RWPE2 (cell line): Measurements from ENCODE around the gene GAS7.

ENCODE experiments used
- ATAC-seq: fragments of 200-7000 bp; cut with Tn5 transposase; 3 replicates; pipeline ENCODE4 v1.9.1; 2021; ENCODE audit warnings: low read depth
- DNase-seq: peaks from one replicate; pipeline ENCODE4 v3.0.0-alpha.2; 2020; ENCODE audit warnings: low spot score
- H3K27ac ChIP-seq: fragments of 450-650 bp; 2 replicates; pipeline ENCODE4 v1.5.1; 2017; ENCODE audit warnings: mild to moderate bottlenecking; ENCODE audit not compliant: poor library complexity, severe bottlenecking
- H3K27me3 ChIP-seq: fragments of 250-450 bp; sonication (Bioruptor Pico); 2 replicates; pipeline ENCODE4 v1.5.1; 2021; ENCODE audit warnings: mild to moderate bottlenecking, moderate library complexity; ENCODE audit not compliant: insufficient read depth, poor library complexity, severe bottlenecking
- H3K36me3 ChIP-seq: fragments of 250-450 bp; sonication (Bioruptor Pico); 2 replicates; pipeline ENCODE4 v1.5.1; 2020; ENCODE audit warnings: low read depth, mild to moderate bottlenecking, moderate library complexity
- H3K4me1 ChIP-seq: fragments of 250-450 bp; sonication (Bioruptor Pico); 2 replicates; pipeline ENCODE4 v1.5.1; 2021; ENCODE audit warnings: mild to moderate bottlenecking, moderate library complexity; ENCODE audit not compliant: insufficient read depth, poor library complexity, severe bottlenecking
- H3K4me3 ChIP-seq: fragments of 250-450 bp; sonication (Bioruptor Pico); 2 replicates; pipeline ENCODE4 v1.5.1; 2021; ENCODE audit warnings: mild to moderate bottlenecking, moderate library complexity; ENCODE audit not compliant: severe bottlenecking
- H3K9me3 ChIP-seq: fragments of 250-450 bp; sonication (Bioruptor Pico); 2 replicates; pipeline ENCODE4 v1.5.1; 2021; ENCODE audit warnings: mild to moderate bottlenecking, moderate library complexity; ENCODE audit not compliant: severe bottlenecking
- CTCF ChIP-seq: fragments of 450-650 bp; IDR thresholded peaks from one replicate; pipeline ENCODE4 v1.5.1; 2017; ENCODE audit warnings: mild to moderate bottlenecking, moderate library complexity; ENCODE audit not compliant: poor library complexity, severe bottlenecking

Gene GAS7

GRCh38 chr17:9977180-9977575 is 221.2 kb downstream of the GAS7 start:
- H3K27ac ChIP-seq: no peak overlapping the region
- no peaks in the 10 kb centered on the region for H3K27me3 ChIP-seq
- TF ChIP-seq CTCF: no peak
- DNase-seq (no peak), ATAC-seq (0 out of 3 replicates have a peak, but pooled peaks have one; percentile 17)
- H3K9me3 ChIP-seq: no peaks in the 10 kb centered on the region
- no peak overlapping the region for H3K4me3 ChIP-seq
- no peaks in the 10 kb centered on the region for H3K4me1 ChIP-seq
- no peaks in the 10 kb centered on the region for H3K36me3 ChIP-seq

GRCh38 chr17:9976283-9977179 is 221.9 kb downstream of the GAS7 start:
- DNase-seq: no peak
- no peak for ATAC-seq
- Histone ChIP-seq H3K27ac (no peak overlapping the region), H3K4me3 (no peak overlapping the region), H3K36me3 (no peaks in the 10 kb centered on the region), H3K4me1 (no peaks in the 10 kb centered on the region), H3K27me3 (no peaks in the 10 kb centered on the region), H3K9me3 (no peaks in the 10 kb centered on the region)
- TF ChIP-seq CTCF: no peak

DNA sequence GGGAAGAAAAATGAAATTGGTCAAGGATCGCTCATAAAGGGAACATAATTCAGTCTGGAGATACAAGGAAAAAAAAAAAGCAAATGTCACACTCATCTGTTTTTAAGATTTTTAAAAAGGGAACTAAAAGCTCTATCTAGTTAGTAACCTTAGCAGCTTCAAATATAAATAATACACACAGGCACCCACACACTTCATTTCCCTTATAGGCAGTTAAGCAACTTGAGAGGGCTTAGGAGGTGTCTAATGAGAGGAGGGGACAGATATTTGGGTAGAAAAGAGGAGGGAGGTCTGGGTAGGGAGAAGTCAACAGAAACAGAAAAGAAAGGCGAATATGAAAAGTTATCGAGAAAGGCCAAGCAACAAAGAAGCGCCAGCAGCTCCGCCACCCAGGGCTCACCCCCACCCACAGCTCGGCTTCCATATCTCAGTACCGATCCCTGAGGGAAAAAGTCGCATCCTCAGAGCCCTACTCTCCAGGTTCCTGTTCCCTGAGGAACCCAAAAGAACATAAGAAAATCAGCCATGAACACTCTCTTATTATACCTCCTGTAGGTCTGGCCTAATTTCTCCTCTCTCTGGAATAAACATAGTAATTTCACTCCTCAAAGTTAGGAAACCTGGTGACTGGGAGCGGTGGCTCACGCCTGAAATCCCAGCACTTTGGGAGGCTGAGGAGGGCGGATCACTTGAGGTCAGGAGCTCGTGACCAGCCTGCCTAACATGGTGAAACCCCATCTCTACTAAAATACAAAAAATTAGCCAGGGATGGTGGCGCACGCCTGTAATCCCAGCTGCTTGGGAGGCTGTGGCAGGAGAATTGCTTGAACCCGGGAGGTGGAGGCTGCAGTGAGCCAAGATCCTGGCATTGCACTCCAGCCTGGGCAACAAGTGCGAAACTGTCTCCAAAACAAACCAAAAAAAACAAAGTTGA is 223.7 kb downstream of the GAS7 start:
- H3K4me1 ChIP-seq: no peaks in the 10 kb centered on the region
- H3K27me3 ChIP-seq: no peaks in the 10 kb centered on the region
- H3K36me3 ChIP-seq: no peaks in the 10 kb centered on the region
- no peak overlapping the region for H3K4me3 ChIP-seq
- no peaks in the 10 kb centered on the region for H3K9me3 ChIP-seq
- ATAC-seq (no peak), DNase-seq (no peak)
- no peak overlapping the region for H3K27ac ChIP-seq
- TF ChIP-seq CTCF: no peak

GRCh38 chr17:9973669-9974447 is 224.5 kb downstream of the GAS7 start:
- no peak for TF ChIP-seq CTCF

More at GRCh38 chr17:9973669-9974447, 224.5 kb downstream of the GAS7 start:
- Histone ChIP-seq H3K27ac (no peak overlapping the region), H3K27me3 (no peaks in the 10 kb centered on the region), H3K9me3 (no peaks in the 10 kb centered on the region), H3K36me3 (no peaks in the 10 kb centered on the region), H3K4me3 (no peak overlapping the region), H3K4me1 (no peaks in the 10 kb centered on the region)
- no peak for ATAC-seq
- DNase-seq: no peak
